Activated naive CD4-positive, alpha-beta T cell treated with anti-CD3 and anti-CD28 coated beads, Interleukin-2, amount 10 ng/mL, durations not matched to agents 7 days and 5 days (primary cell): ENCODE measurements around the gene DNAH11.

Experiments
- CTCF ChIA-PET: fragments of 350-600 bp; sonication (Branson Sonifier 250); formaldehyde crosslinking; loops from one replicate; lab custom pipeline; 2021; ENCODE audit warnings: antibody characterized with exemption; lab: Charles Lee
- DNase-seq: peaks from one replicate; pipeline ENCODE4 v3.0.0-alpha.2; 2020
- H3K27ac Mint-ChIP-seq: one replicate; pipeline ENCODE4 v1.8.0; 2021; ENCODE audit warnings: mild to moderate bottlenecking, moderate library complexity, mixed read lengths
- H3K27me3 Mint-ChIP-seq: one replicate; pipeline ENCODE4 v1.8.0; 2021; ENCODE audit warnings: mild to moderate bottlenecking, mixed read lengths
- H3K36me3 Mint-ChIP-seq: one replicate; pipeline ENCODE4 v1.8.0; 2021; ENCODE audit warnings: mixed read lengths
- H3K4me1 Mint-ChIP-seq: one replicate; pipeline ENCODE4 v1.8.0; 2021; ENCODE audit warnings: mixed read lengths
- H3K4me3 Mint-ChIP-seq: one replicate; pipeline ENCODE4 v1.8.0; 2021; ENCODE audit warnings: mild to moderate bottlenecking, moderate library complexity, mixed read lengths
- H3K9me3 Mint-ChIP-seq: one replicate; pipeline ENCODE4 v1.8.0; 2021; ENCODE audit warnings: mixed read lengths

Gene DNAH11

DNA sequence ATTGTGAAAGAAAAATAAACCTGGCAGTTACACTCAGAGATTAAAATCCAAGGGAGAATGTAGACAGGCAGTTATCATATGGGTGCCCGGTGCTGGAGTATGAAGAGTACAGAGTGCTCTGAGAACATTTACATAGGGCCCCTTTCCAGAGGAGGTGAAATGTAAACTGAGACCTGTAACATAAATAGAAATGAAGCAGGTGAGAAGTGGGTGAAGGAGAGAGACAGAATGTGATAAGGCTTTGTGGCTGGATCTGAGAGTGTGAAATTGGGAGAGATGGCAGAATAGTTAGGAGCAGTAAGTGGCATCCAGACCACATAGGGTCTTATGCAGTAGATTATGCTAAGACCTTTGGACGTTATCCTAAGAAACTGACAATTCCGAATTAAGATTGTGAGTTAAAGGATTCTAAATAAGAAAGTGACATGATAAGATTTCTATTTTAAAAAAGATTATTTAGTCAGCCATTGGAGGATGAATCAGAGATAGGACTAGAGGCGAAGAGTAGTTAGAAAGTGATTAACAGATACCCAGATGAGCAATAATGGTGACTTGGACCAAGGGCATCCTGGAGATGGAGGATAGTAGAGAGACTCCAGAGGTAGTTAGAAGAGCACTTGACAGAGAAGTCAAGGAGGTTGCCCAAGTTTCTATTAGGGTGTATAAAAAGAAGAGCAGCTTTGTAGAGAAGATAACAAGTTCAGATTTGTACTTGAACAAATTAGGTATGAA is 36.7 kb downstream of the DNAH11 start:
- Mint-ChIP-seq H3K27ac (no peak overlapping the region), H3K36me3 (no peaks in the 10 kb centered on the region), H3K4me1 (no peaks in the 10 kb centered on the region), H3K27me3 (no peaks in the 10 kb centered on the region), H3K4me3 (no peak overlapping the region), H3K9me3 (peaks cover 3% of the 10 kb centered on the region)
- DNase-seq = no peak
- CTCF ChIA-PET = no interaction called here

DNA sequence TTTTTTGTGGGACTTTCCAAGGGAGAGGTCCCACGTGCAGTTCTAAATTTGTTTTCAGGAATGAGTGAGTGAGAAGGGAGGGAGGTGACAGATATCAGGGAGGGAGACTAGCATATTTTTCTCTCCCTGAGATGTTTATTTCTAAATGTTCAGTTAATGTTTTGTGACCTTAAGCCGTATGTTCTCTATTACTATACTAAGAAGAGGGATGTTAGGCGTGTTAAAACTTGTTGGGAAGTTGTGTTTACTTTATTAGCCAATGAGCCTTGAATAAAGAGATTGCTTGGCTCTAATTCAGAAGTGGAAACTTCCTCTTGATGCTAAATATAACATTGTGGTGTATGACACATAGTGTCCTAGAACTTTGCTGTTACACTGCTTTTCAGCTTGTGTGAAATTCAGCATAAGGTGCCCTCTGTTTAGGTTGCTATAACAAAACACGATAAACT is 37.3 kb downstream of the DNAH11 start:
- DNase-seq = no peak
- H3K36me3 Mint-ChIP-seq = no peaks in the 10 kb centered on the region
- no peaks in the 10 kb centered on the region for H3K27me3 Mint-ChIP-seq
- H3K4me3 Mint-ChIP-seq = no peak overlapping the region
- no peak overlapping the region for H3K27ac Mint-ChIP-seq
- H3K4me1 Mint-ChIP-seq = no peaks in the 10 kb centered on the region
- H3K9me3 Mint-ChIP-seq = peaks cover 3% of the 10 kb centered on the region
- CTCF ChIA-PET = no interaction called here

DNA sequence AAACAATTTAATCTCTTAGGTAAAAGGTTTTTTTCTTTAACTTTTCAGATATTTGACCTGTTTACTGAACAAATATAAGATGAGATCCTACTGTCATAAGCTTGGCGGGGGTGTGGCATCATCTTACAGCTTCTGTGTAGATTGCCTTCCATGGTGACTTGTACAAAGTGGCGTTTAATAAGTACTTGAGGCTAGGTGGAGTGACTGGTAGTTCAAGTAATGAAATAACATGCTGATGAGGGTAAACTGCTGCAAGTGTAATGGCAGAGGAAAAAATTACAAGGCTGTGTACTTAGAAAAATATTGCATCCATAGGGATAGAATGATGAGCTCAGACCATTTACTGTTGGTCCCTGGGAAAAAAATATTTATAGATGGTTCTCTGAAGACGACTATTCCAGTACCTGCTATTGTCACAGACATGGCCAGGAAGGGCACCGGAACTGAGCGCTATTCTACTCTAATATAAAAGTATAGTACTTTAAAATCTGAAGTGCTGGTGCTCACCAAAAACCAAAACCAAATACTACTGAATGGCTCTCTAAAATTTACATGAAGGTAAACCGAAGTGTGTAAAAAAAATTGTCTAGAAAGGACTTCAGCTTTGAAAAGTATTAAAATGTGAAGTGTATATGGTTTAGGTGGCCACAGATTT is 42.4 kb downstream of the DNAH11 start:
- CTCF ChIA-PET = no interaction called here
- DNase-seq = no peak
- H3K9me3 Mint-ChIP-seq = peaks cover 3% of the 10 kb centered on the region

DNA sequence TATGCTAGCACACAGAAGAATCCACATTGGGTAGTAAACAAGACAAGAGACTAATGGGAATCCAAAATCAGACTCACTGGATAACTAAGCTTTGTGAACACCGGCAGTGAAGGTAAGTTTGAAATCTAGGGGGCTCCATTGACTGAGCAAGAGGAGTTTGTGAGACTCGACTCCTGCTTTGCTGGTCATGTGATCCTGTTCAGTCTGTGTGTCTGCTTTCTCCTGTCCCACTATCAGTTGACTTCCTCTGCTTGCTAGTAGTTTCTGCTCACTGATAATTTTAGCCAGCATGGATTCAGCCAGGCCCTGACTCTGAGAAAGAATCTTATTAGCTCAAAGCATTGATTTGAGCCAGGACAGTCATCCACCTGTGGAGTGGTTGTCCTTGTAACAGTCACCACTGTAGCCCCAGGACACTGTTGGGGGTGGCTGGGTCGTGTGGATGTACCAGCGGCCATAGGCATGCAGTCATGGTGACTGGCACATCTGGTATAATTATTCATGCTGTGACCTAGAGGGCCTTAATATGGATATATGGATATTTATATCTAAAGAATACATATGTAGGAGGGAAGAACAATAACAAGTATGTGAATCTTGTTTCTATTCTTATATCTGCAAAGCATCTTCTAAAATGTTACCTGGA is 44.4 kb downstream of the DNAH11 start:
- no peak overlapping the region for H3K4me3 Mint-ChIP-seq
- H3K27ac Mint-ChIP-seq = no peak overlapping the region
- H3K9me3 Mint-ChIP-seq = peaks cover 3% of the 10 kb centered on the region
- DNase-seq = no peak
- CTCF ChIA-PET = interaction anchor here (1.2 kb wide), 1 partner anchor 11 kb away, joined by 3 read pairs; no protein-coding TSS in a partner anchor
- no peaks in the 10 kb centered on the region for H3K27me3 Mint-ChIP-seq
- peaks cover 16% of the 10 kb centered on the region for H3K4me1 Mint-ChIP-seq
- H3K36me3 Mint-ChIP-seq = no peaks in the 10 kb centered on the region

More for the DNA sequence above, 42.4 kb downstream of the DNAH11 start:
- H3K27ac Mint-ChIP-seq = no peak overlapping the region
- no peaks in the 10 kb centered on the region for H3K27me3 Mint-ChIP-seq
- H3K4me3 Mint-ChIP-seq = no peak overlapping the region
- no peaks in the 10 kb centered on the region for H3K36me3 Mint-ChIP-seq
- H3K4me1 Mint-ChIP-seq = peaks cover 16% of the 10 kb centered on the region

DNA sequence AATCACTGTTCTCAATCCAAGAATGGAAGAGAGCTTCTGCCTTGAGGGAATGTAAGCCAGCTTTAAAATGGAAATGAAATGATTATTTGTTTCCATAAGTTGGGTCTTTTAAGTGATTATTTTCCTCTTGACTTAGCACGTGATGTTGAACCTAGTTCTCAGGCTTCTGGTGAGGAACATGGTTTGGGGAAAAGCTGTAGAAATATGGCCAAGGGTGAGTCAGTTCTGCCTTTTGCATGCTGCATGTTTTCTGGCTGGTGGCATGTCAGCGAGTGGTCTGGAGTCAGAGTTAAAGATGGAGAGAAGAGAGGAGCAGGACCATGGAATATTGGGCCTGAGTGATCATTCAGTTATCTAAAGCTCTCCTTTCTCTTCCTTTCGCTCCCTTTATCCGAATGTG is 54.0 kb downstream of the DNAH11 start:
- H3K36me3 Mint-ChIP-seq = no peaks in the 10 kb centered on the region
- H3K9me3 Mint-ChIP-seq = no peaks in the 10 kb centered on the region
- no peak overlapping the region for H3K27ac Mint-ChIP-seq
- H3K4me3 Mint-ChIP-seq = no peak overlapping the region
- CTCF ChIA-PET = no interaction called here
- no peak for DNase-seq
- H3K27me3 Mint-ChIP-seq = no peaks in the 10 kb centered on the region
- H3K4me1 Mint-ChIP-seq = no peaks in the 10 kb centered on the region

DNA sequence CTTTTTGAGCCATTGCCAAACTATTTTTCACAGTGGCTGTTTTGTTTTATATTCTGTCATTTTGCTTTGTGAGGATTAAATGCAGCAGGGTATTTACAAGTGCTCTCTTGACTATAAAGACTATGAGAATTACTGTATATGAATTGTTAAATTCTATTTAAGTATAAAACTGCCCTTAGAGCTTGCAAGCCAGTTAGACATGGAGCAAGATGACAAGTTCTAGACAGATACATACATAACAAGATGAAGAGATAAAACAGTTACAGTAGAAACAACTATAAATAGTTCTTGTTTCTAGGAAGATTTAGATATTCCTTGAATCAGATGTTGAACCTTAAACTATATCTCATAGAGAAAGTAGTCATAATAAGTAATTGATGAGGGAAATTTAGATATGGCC is 60.6 kb downstream of the DNAH11 start:
- DNase-seq = no peak
- no peak overlapping the region for H3K4me3 Mint-ChIP-seq
- H3K27me3 Mint-ChIP-seq = no peaks in the 10 kb centered on the region
- H3K36me3 Mint-ChIP-seq = no peaks in the 10 kb centered on the region
- peaks cover 11% of the 10 kb centered on the region for H3K4me1 Mint-ChIP-seq
- CTCF ChIA-PET = no interaction called here
- H3K9me3 Mint-ChIP-seq = no peaks in the 10 kb centered on the region
- no peak overlapping the region for H3K27ac Mint-ChIP-seq

DNA sequence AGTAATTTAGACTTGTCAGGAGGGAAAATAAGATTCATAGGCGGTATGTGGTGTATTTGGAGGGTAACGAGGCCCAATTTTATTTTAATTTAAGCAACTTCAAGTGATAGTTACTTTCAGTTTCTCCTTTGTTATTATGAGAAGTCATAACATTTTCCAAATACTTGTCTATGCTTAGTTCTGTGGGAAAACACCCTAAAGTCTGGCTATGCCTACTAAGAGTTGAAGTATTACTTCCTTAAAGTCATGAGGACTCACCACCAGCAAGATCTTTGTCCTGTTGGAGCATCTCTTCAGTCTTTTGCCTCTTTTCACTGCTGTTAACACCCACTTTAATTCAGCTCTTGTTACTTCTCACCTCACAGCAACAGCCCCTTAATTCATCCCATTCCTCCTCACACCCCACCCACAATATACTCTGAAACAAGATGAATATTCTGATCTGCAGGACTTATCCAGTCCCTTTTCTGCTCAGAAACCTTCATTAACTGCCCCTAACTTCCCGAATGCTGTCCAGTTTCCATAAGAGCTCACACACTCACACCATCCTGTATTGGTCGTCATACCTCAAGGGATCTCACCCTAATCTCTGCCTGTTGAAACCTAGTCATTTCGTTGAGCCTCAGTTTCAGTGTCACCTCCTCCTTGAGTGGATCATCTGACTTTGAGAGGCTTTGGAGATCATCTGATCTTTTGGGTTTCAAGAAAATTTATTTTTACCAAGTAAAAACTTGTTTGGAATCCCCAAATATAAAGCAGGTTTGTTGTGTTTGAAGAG is 61.3 kb downstream of the DNAH11 start:
- Mint-ChIP-seq H3K36me3 (no peaks in the 10 kb centered on the region), H3K4me3 (no peak overlapping the region), H3K27ac (no peak overlapping the region), H3K4me1 (peaks cover 11% of the 10 kb centered on the region), H3K27me3 (no peaks in the 10 kb centered on the region), H3K9me3 (no peaks in the 10 kb centered on the region)
- no peak for DNase-seq
- CTCF ChIA-PET = no interaction called here

DNA sequence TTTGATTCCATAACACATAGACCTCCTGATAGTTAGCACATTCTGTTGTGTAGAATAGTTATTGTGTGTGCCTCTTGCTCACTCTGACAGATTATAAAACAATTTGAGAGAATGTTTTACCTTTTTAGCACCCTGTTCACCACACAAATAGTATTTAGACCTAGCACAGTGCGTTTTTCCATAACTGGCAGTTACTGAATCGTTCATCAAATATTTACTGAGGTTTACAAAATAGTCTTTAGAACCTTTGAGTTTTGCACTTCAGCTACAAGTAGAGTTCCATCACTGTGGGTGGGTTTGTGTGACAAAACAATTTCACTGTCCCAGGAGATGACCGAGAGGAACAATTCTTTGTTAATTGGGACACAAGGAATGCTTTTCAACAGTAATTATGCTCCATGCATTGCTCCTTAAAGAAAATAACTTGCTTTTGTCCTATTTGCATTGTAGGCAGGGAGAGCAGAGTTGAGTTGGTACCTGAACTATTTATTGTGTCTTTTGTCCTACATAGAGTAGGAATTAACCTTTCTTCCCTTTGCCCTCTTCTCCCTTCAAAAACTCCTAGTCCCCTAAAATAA is 62.3 kb downstream of the DNAH11 start:
- H3K27me3 Mint-ChIP-seq = no peaks in the 10 kb centered on the region
- CTCF ChIA-PET = no interaction called here
- no peak for DNase-seq
- H3K4me1 Mint-ChIP-seq = peaks cover 11% of the 10 kb centered on the region
- no peak overlapping the region for H3K4me3 Mint-ChIP-seq
- no peak overlapping the region for H3K27ac Mint-ChIP-seq
- no peaks in the 10 kb centered on the region for H3K9me3 Mint-ChIP-seq
- no peaks in the 10 kb centered on the region for H3K36me3 Mint-ChIP-seq

DNA sequence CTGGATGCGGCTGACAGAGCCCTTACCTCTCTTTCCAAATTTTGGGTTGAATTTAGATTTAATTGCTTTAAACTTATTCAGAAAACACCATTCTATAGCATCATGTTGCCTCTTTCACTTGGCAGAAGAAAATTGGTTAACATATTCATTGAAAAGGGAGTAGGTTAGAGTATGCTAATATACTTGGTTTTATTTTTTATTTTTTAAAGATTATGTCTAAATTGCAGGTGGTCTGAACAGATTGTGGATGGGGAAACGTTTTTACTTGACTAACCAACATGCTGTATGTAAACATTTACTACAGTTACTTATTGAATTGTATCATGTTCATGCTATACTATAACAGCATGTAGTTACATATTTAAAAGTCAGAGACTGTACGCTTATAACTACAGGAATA is 65.6 kb downstream of the DNAH11 start:
- DNase-seq = no peak
- H3K4me3 Mint-ChIP-seq = no peak overlapping the region
- peaks cover 8% of the 10 kb centered on the region for H3K4me1 Mint-ChIP-seq
- no peak overlapping the region for H3K27ac Mint-ChIP-seq
- H3K9me3 Mint-ChIP-seq = no peaks in the 10 kb centered on the region
- H3K36me3 Mint-ChIP-seq = no peaks in the 10 kb centered on the region
- H3K27me3 Mint-ChIP-seq = no peaks in the 10 kb centered on the region
- CTCF ChIA-PET = no interaction called here

DNA sequence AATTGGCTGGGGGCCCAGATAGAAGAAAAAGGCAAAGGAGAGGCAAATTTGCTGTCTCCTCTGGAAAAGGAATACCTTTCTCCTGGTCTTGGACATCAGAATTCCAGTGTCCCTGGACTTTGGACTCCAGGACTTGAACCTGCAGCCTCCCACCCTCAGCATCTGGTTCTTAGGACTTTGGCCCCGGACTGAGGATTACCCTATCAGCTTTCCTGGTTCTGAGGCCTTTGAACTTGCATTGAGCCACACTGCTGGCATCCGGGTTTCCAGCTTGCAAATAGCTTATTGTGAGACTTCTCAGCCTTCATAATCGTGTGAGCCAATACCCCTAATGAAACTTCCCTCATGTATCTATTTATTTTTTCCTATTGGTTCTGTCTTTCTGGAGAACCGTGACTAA is 68.3 kb downstream of the DNAH11 start:
- H3K4me3 Mint-ChIP-seq = no peak overlapping the region
- no peaks in the 10 kb centered on the region for H3K27me3 Mint-ChIP-seq
- no peaks in the 10 kb centered on the region for H3K36me3 Mint-ChIP-seq
- no peaks in the 10 kb centered on the region for H3K9me3 Mint-ChIP-seq
- no peaks in the 10 kb centered on the region for H3K4me1 Mint-ChIP-seq
- DNase-seq = no peak
- no peak overlapping the region for H3K27ac Mint-ChIP-seq
- CTCF ChIA-PET = no interaction called here

DNA sequence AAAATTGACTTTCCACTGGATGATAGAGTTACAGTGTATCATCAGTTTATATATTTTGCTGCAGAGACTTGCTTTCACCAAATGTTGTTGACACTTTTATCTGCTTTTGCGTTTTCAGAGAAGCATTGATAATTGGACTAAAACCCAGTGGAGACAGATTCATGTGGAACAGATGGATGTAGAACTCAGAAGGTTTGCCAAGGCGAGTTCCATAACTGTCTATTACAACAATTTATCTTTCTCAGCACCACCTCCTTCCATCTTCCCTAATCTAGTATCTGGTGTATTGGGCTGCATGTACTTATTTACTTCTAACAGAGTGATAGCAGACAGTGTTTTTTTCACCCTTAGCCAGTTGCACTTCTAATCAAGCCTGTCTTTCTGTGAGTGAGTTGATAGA is 73.3 kb downstream of the DNAH11 start:
- no peaks in the 10 kb centered on the region for H3K27me3 Mint-ChIP-seq
- H3K4me1 Mint-ChIP-seq = no peaks in the 10 kb centered on the region
- CTCF ChIA-PET = no interaction called here
- H3K4me3 Mint-ChIP-seq = no peak overlapping the region
- no peak for DNase-seq
- H3K9me3 Mint-ChIP-seq = peaks cover 2% of the 10 kb centered on the region
- H3K36me3 Mint-ChIP-seq = no peaks in the 10 kb centered on the region
- no peak overlapping the region for H3K27ac Mint-ChIP-seq

DNA sequence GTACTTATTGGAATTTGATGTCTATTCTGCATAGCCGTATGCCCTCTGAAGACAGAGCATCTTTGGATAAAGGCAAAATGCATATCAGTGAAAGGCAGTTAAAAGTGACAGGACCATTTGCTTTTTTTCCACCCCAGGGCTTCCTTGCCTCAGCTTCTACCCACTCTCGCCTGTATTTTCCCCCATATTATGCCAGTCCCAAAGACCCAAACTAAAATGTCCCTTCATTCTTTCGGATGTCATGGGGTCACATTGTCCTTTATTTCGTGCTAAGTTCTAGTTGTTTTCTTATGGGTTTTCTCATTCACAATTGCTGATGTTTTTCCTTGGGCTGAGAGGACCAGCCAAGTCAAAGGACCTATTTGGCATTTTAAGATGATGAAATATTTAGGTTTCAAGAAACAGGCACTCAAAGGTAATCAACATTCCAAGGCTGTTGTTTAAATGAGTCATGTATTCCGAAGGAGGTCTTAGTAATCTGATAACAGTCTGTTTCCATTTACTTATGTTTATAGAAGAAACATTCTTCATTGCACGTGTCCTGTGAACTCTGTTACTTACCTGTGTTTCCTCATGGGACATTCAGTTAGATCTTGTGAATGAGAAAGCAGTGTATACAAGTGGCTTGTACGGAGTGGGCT is 74.1 kb downstream of the DNAH11 start:
- no peaks in the 10 kb centered on the region for H3K36me3 Mint-ChIP-seq
- CTCF ChIA-PET = no interaction called here
- H3K27ac Mint-ChIP-seq = no peak overlapping the region
- no peak overlapping the region for H3K4me3 Mint-ChIP-seq
- DNase-seq = no peak
- no peaks in the 10 kb centered on the region for H3K27me3 Mint-ChIP-seq
- peaks cover 3% of the 10 kb centered on the region for H3K9me3 Mint-ChIP-seq
- no peaks in the 10 kb centered on the region for H3K4me1 Mint-ChIP-seq

DNA sequence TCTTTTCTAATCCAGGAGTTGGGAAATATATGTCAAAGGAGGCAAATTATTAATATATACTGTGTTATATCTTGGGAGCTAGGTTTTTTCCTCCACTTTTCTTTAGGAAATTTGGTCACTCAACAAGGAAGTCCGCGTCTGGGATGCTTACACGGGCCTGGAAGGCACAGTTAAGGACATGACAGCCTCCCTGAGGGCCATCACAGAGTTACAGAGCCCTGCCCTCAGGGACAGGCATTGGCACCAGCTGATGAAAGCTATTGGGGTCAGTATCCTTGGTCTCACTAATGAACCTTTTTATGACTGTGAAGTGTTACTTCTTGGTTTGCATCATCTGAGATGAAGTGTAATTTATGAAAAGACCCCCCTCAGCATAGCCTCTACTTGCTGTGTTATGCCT is 74.7 kb downstream of the DNAH11 start:
- Mint-ChIP-seq H3K9me3 (peaks cover 3% of the 10 kb centered on the region), H3K27me3 (no peaks in the 10 kb centered on the region), H3K36me3 (no peaks in the 10 kb centered on the region), H3K27ac (no peak overlapping the region), H3K4me1 (no peaks in the 10 kb centered on the region), H3K4me3 (no peak overlapping the region)
- DNase-seq = no peak
- CTCF ChIA-PET = no interaction called here
